ENCODE measurements around the gene SEMA5A.

SEMA5A gene

GRCh38 chr5:9151684-9152427 is 394.0 kb downstream of the SEMA5A start:
- in situ Hi-C loops (cut with MboI; ENCODE audit: low sequenced_read_pairs) = no loop called here

GRCh38 chr5:9149988-9150387 is 395.9 kb downstream of the SEMA5A start:
- in situ Hi-C loops (cut with MboI; ENCODE audit: low sequenced_read_pairs) = no loop called here

GRCh38 chr5:9148242-9148641 is 397.6 kb downstream of the SEMA5A start:
- in situ Hi-C loops (cut with MboI; ENCODE audit: low sequenced_read_pairs) = no loop called here

- in situ Hi-C loops (cut with MboI; ENCODE audit: low sequenced_read_pairs) = no loop called here
Measured at GRCh38 chr5:9140711-9141110, 405.2 kb downstream of the SEMA5A start.

GRCh38 chr5:9140202-9140601 is 405.7 kb downstream of the SEMA5A start:
- in situ Hi-C loops (cut with MboI; ENCODE audit: low sequenced_read_pairs) = no loop called here

- in situ Hi-C loops (cut with MboI; ENCODE audit: low sequenced_read_pairs) = no loop called here
Measured at GRCh38 chr5:9139344-9139743, 406.5 kb downstream of the SEMA5A start.

GRCh38 chr5:9128136-9128535 is 417.7 kb downstream of the SEMA5A start:
- in situ Hi-C loops (cut with MboI; ENCODE audit: low sequenced_read_pairs) = no loop called here

- in situ Hi-C loops (cut with MboI; ENCODE audit: low sequenced_read_pairs) = no loop called here
Measured at GRCh38 chr5:9126490-9126889, 419.4 kb downstream of the SEMA5A start.

- in situ Hi-C loops (cut with MboI; ENCODE audit: low sequenced_read_pairs) = no loop called here
Measured at GRCh38 chr5:9125852-9126251, 420.0 kb downstream of the SEMA5A start.

GRCh38 chr5:9124838-9125237 is 421.0 kb downstream of the SEMA5A start:
- in situ Hi-C loops (cut with MboI; ENCODE audit: low sequenced_read_pairs) = no loop called here

GRCh38 chr5:9124071-9124470 is 421.8 kb downstream of the SEMA5A start:
- in situ Hi-C loops (cut with MboI; ENCODE audit: low sequenced_read_pairs) = no loop called here

- in situ Hi-C loops (cut with MboI; ENCODE audit: low sequenced_read_pairs) = no loop called here
Measured at GRCh38 chr5:9122528-9122927, 423.3 kb downstream of the SEMA5A start.

- in situ Hi-C loops (cut with MboI; ENCODE audit: low sequenced_read_pairs) = no loop called here
Measured at GRCh38 chr5:9121597-9121996, 424.3 kb downstream of the SEMA5A start.

- in situ Hi-C loops (cut with MboI; ENCODE audit: low sequenced_read_pairs) = no loop called here
Measured at GRCh38 chr5:9118852-9119251, 427.0 kb downstream of the SEMA5A start.

- in situ Hi-C loops (cut with MboI; ENCODE audit: low sequenced_read_pairs) = no loop called here
Measured at GRCh38 chr5:9115093-9115492, 430.8 kb downstream of the SEMA5A start.

- in situ Hi-C loops (cut with MboI; ENCODE audit: low sequenced_read_pairs) = no loop called here
Measured at GRCh38 chr5:9112520-9113291, 433.2 kb downstream of the SEMA5A start.

- in situ Hi-C loops (cut with MboI; ENCODE audit: low sequenced_read_pairs) = no loop called here
Measured at GRCh38 chr5:9108162-9108561, 437.7 kb downstream of the SEMA5A start.

GRCh38 chr5:9105851-9106250 is 440.0 kb downstream of the SEMA5A start:
- in situ Hi-C loops (cut with MboI; ENCODE audit: low sequenced_read_pairs) = no loop called here

- in situ Hi-C loops (cut with MboI; ENCODE audit: low sequenced_read_pairs) = no loop called here
Measured at GRCh38 chr5:9104571-9105339, 441.1 kb downstream of the SEMA5A start.

- in situ Hi-C loops (cut with MboI; ENCODE audit: low sequenced_read_pairs) = no loop called here
Measured at GRCh38 chr5:9103290-9103689, 442.6 kb downstream of the SEMA5A start.

GRCh38 chr5:9099689-9100088 is 446.2 kb downstream of the SEMA5A start:
- in situ Hi-C loops (cut with MboI; ENCODE audit: low sequenced_read_pairs) = no loop called here

GRCh38 chr5:9098990-9099389 is 446.9 kb downstream of the SEMA5A start:
- in situ Hi-C loops (cut with MboI; ENCODE audit: low sequenced_read_pairs) = no loop called here

Data from HL-60/S4 treated with phorbol 12-myristate 13-acetate at 8.2 ng/mL for 4 days and 3 days (cell line).